HG02870 (cell line): ENCODE measurements around the gene MBNL2.

Experiments
- ATAC-seq: cut with Tn5 transposase; IDR thresholded peaks from one replicate; pipeline ENCODE4 v1.9.1; 2021; ENCODE audit warnings: mild to moderate bottlenecking, moderate library complexity; ENCODE audit not compliant: unreplicated experiment

The MBNL2 gene

GRCh38 chr13:97267418-97268059 is 45.4 kb downstream of the MBNL2 start:
- ATAC-seq = no peak

- ATAC-seq = no peak
These were observed 46.6 kb downstream of the MBNL2 start for GRCh38 chr13:97268772-97269171.

GRCh38 chr13:97269603-97270002 is 47.5 kb downstream of the MBNL2 start:
- no peak for ATAC-seq

GRCh38 chr13:97272526-97272925 is 50.4 kb downstream of the MBNL2 start:
- no peak for ATAC-seq

- ATAC-seq = no peak
These were observed 51.3 kb downstream of the MBNL2 start for GRCh38 chr13:97273341-97273831.

GRCh38 chr13:97274829-97275649 is 52.9 kb downstream of the MBNL2 start:
- ATAC-seq = no peak

GRCh38 chr13:97275776-97276501 is 53.8 kb downstream of the MBNL2 start:
- no peak for ATAC-seq

GRCh38 chr13:97276862-97277269 is 54.7 kb downstream of the MBNL2 start:
- ATAC-seq = peak; percentile 57

GRCh38 chr13:97278435-97279411 is 56.6 kb downstream of the MBNL2 start:
- ATAC-seq = no peak

GRCh38 chr13:97279913-97280312 is 57.8 kb downstream of the MBNL2 start:
- no peak for ATAC-seq

- ATAC-seq = no peak
These were observed 58.3 kb downstream of the MBNL2 start for GRCh38 chr13:97280478-97280877.

GRCh38 chr13:97281028-97281427 is 58.9 kb downstream of the MBNL2 start:
- no peak for ATAC-seq

- ATAC-seq = no peak
These were observed 60.6 kb downstream of the MBNL2 start for GRCh38 chr13:97282705-97283104.

GRCh38 chr13:97283888-97284287 is 61.8 kb downstream of the MBNL2 start:
- no peak for ATAC-seq

GRCh38 chr13:97284558-97284957 is 62.4 kb downstream of the MBNL2 start:
- no peak for ATAC-seq

GRCh38 chr13:97285221-97285955 is 63.3 kb downstream of the MBNL2 start:
- no peak for ATAC-seq

GRCh38 chr13:97286317-97287046 is 64.3 kb downstream of the MBNL2 start:
- no peak for ATAC-seq

- ATAC-seq = no peak
These were observed 64.9 kb downstream of the MBNL2 start for GRCh38 chr13:97287047-97287383.

GRCh38 chr13:97288486-97288900 is 66.4 kb downstream of the MBNL2 start:
- ATAC-seq = no peak
